ENCODE results near the gene FGF2. TPM values are rescaled to one million over a fixed set of nuclear protein-coding genes. Genes with fewer than 3 reads are reported as not detected.
"Not testable (repeated sequence)": the region's sequence is repeated elsewhere in the genome, so short reads cannot be mapped to it uniquely, and the experiment has no call there.

FGF2 gene
- total RNA-seq, 1 experiment from 2014 or later, result 99.0 TPM

GRCh38 chr4:122812823-122813222 is 13.8 kb upstream of the FGF2 start:
- H3K9me3 Mint-ChIP-seq, result peaks cover 15 to 16% of the 10 kb centered on the region in 2 experiments
- not testable (repeated sequence) for H3K4me1 Mint-ChIP-seq

More at GRCh38 chr4:122812823-122813222, 13.8 kb upstream of the FGF2 start:
- H3K27ac Mint-ChIP-seq; H3T11ph ChIP-seq (ENCODE audit: low read length); DNase-seq; H3K14ac ChIP-seq (ENCODE audit: insufficient read depth, low read length); H3K27me3 ChIP-seq (ENCODE audit: insufficient read depth, low read length); H4K5ac ChIP-seq (ENCODE audit: insufficient read length, low read depth, low read length); H3K56ac ChIP-seq (ENCODE audit: insufficient read length, low read depth, low read length); H3K9ac ChIP-seq (ENCODE audit: extremely low read depth, insufficient read length, low read length); H3K23ac ChIP-seq (ENCODE audit: insufficient read length, low read depth, low read length); H3K79me1 ChIP-seq (ENCODE audit: insufficient read depth, low read depth, low read length, poor library complexity, severe bottlenecking); H2AFZ ChIP-seq (ENCODE audit: low read length); H2BK20ac ChIP-seq (ENCODE audit: low read depth, low read length, poor library complexity, severe bottlenecking); H2BK12ac ChIP-seq (ENCODE audit: insufficient read length, low read depth, low read length); H3K9me3 ChIP-seq (ENCODE audit: control insufficient read depth, low read depth, low read length); H2BK120ac ChIP-seq (ENCODE audit: low read depth, low read length, poor library complexity, severe bottlenecking); H2BK15ac ChIP-seq (ENCODE audit: low read depth, low read length); H3K4me2 ChIP-seq (ENCODE audit: insufficient read depth, insufficient read length, low read length); H4K91ac ChIP-seq (ENCODE audit: insufficient read length, low read depth, low read length); H3K4ac ChIP-seq (ENCODE audit: low read depth, low read length); H3K4me1 ChIP-seq (ENCODE audit: insufficient read depth, low read length); H3K4me3 Mint-ChIP-seq; H4K20me1 ChIP-seq (ENCODE audit: control insufficient read depth, insufficient read depth, insufficient read length); H3K27ac ChIP-seq (ENCODE audit: insufficient read length, low read depth, low read length); H2BK5ac ChIP-seq (ENCODE audit: insufficient read length, low read length); H3K79me2 ChIP-seq (ENCODE audit: insufficient read depth, low read length); H3K18ac ChIP-seq (ENCODE audit: insufficient read length, low read depth, low read length); H3K23me2 ChIP-seq (ENCODE audit: insufficient read length, low read depth, low read length, poor library complexity, severe bottlenecking); H2AK5ac ChIP-seq (ENCODE audit: insufficient read length, low read length); H4K8ac ChIP-seq (replicated peaks; ENCODE audit: insufficient read length, low read depth, low read length); H3K27me3 Mint-ChIP-seq (ENCODE audit: low read depth): not testable (repeated sequence)
- H3K36me3 Mint-ChIP-seq (ENCODE audit: insufficient read depth in 1 of 3, low read depth in 3 of 3), result peaks cover 8 to 11% (median 11%) of the 10 kb centered on the region in 3 experiments
- no CpG with 5 or more reads among the region's 3 CpGs for WGBS (ENCODE audit: extremely low coverage, insufficient read length, low lambda C conversion rate)

All from H9 (cell line).